HS-27A (cell line): Measurements from ENCODE around the gene SH3RF3.
A peak's percentile ranks its signal among the peaks of the same experiment; 100 is the strongest.

Source experiments
- DNase-seq: peaks from one replicate; pipeline ENCODE4 v3.0.0-alpha.2; 2012; ENCODE audit warnings: low read depth, missing footprints

The SH3RF3 gene

DNA sequence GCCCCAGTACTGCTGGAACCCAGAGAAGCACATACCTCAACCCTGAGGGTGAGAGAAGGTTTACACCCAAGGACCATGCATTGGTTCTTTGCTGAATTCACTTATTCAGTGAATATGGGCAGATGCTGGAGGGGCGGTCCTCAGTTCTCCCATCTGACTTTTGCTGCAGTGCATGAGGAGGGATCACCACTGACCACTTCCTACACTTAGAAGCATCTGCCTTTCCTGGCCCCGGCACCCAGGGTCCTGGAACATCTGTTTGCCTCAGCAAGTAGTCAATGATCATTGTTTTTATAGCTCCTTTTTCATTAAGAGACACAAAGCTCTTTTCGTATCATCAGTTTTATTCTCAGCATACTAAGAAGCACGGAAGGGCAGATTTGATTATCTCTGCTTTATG lies 211.4 kb downstream of the SH3RF3 start:
- no peak for DNase-seq

DNA sequence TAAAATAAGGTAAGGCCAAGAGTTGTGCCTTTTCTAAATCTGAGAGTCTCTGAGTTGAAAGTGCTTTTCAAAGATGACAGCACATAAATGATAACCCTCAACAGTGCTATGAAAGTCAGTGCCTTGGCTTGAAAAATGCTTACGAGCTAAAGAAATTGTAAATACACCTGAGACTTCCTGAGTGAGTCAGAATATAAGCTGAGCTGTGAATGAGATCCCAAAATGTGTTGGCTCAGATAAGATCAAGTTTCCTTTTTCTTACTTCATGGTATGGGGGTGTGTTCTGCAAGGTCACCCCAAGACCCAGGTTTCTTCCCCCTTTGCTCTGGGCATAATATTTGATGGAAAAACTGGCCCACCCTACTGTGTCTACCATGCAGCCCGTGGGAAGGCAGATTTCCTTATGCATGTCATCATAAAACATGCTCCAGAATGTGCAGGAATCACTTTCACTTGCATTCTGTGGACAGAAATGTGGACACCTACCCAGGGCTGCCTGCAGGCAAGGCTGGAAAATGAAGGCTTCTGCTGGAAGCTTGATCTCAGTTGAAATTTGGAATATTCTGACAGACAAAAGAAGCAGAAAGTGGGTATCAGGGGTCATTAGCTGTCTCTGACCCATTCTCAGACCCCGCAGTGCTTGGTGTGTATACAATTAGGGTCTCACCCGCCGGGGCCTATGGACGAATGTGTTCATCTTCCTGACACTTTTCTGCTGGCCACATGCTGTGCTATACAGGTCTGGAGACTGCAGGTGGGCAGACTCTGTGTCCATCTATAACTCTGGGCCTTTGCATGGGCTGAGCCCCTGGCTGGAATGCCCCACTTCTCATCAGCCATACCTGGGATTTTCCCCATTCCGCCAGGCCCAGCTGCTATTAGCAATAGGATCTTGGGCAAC lies 212.6 kb downstream of the SH3RF3 start:
- DNase-seq, result no peak

DNA sequence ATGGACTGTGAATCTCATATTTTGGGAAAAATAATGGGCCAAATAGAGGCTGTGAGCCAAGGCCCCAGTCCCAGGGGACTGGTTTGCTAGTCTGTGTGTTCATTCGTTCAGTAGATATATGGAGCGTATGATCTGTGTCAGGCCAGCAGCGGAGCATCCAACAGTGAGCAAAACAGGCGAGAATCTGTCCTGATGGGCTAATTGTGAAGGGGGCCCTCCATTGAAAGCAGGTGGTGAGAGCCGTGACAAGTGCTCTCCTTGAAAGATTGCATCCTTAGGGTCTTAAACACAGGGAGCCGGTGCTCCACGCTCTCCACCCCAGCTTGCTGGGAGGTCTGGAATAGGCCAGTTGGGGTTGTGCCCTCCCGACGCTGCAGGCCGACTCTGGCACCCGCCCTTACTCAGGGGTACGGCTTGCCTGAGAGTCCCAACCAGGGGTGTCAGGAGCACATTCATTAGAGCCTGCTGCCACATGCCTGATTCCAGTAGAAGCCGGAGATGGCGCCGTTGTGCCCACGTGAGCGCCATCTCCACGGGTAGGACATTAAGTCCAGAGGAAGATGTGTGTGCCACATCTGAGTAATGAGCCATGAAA lies 213.3 kb downstream of the SH3RF3 start:
- no peak for DNase-seq

DNA sequence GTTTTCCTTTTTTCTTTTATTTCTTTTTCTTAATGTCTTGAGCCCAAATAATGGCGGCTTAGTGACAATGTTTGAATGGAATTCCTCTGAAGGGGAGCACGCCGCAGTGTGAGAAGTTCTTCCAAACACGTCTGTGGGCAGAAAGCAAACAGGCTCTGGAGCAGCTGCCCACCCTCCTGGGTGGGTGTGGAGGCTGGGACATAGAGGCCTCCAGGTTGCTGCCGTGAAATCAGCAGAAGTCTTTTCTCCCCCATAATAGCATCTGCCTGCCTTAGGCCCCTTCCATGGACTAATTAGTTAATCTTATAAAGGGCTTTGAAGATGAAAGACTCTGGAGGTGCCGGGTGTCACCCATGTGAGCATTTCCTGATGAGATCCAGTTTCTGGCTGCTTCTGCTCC lies 213.9 kb downstream of the SH3RF3 start:
- no peak for DNase-seq

DNA sequence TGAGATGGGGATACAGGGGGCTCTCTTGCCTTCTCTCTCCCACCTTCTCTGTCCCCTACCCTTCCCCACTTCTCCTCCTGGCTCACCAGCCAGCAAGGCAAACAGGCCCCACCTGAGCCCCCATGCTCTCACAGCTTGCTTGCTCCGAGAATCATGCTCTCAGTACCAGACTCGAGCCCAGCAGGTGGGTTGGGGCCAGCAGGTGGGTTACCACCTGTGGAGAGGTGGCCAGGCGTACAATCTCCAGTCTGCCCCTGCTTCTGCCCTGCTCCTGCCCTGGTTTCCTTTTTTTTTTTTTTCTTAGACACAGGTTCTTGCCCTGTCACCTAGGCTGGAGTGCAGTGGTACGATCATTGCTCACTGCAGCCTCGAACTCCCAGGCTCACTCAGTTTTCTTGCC lies 214.5 kb downstream of the SH3RF3 start:
- no peak for DNase-seq

DNA sequence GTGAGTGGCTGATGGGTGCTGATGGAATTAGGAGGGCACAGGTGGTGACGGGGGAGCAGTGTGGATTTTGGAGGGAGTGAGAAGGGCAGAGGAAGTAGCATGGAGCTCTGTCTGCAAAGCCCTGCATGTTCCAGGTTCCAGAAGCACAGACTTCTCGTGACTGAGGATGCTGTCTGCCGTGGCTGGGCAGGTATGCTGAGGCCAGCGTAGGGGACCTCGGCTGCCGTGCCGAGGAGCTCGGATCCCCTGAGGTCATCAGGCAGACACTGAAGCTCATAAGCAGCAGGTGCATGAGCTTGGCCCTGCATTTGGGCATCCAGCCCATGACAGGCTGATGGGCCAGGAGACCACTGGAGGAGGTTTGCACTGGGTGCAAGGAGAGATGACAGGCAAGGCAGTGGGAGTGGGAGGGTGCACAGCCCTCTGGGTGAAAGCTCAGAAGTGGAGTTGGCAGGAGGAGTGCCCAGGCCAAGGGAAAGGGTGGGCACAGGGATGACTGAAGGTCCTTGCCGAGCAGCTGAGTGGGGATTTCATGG lies 215.3 kb downstream of the SH3RF3 start:
- DNase-seq, result no peak

DNA sequence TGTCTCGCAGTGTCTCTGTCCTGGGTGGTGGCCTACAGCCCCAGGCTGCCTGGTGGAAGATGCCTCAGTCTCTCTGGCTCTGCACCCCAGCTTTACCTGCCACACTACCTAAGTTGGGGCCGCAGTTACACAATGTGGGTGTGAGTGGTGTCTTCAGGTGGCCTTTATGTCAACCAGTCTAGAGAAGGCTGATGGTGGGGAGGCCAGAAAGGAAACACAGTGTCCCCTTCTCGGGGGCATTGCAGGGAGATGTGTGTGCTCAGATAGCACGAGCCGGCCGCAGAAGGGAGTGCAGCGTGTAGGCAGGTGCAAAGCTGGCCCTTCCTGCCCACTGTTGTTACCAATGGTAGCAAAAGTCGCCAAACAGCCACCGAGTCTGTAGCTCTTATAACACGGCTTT lies 216.1 kb downstream of the SH3RF3 start:
- no peak for DNase-seq

DNA sequence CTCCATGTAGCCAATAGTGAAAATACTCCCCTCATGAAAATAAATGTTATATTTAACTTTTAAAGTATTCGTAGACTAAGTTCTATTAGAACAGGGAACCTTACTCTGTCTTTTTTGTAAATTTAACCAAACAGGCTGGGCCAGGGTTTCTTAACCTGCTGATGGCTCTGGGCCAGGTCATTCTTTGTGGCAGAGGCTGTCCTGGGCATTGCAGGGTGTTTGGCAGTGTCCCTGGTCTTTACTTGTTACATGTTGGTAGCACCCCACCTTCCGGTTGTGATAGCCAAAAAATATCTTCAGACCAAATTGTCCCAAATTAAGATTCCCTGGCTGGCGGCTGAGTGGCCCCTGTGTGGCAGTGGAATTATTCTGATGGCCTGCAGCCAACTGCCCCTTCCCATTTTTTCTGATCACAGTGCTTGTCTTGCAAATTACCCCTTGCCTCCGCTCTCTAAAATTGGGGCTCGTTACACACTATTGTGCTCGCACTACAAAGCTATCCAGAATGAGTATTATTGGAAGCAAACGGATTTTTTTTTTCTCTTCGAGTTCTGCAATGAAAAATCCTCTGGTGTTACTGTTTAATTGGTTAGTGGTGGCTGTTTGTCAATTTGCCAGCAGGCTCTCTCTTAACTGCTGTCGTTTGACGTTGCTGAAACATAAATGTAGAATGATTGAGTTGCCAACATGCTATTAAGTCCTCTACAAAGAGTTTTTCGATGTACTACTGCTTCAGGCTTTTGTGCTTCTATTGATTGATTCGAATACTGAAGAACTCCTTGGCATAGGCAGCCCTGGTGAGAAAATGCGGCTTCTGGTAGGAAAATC lies 216.9 kb downstream of the SH3RF3 start:
- DNase-seq, result no peak

DNA sequence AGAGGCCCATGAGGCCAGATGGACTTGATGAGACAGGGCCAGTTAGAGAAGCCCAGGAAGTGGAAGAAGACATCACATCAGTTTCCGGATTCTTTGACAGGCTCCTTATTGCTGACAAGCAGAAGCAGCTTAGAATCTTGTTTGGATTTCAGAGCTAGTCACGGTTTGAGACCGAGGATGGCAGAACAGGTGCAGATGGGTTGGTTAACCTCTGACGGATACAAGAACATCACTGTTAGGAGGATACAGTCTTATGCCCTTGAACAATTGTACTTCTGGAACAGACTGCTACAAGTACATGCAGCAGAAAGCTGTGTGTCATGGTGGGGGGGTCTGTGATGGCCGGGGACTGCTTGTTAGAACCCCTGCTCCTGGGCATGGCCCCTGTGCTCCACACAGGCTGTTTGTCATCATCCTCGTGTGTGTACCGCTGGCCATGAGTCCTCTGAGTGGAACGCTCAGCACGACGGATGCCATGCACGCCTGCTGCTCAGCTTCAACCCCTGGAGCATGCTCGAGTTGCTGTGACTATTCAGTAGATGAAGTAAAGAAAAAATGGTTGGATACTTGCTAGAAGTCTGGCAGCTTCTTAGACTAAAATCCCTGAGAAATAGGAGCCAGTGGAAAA lies 217.7 kb downstream of the SH3RF3 start:
- DNase-seq, result no peak

DNA sequence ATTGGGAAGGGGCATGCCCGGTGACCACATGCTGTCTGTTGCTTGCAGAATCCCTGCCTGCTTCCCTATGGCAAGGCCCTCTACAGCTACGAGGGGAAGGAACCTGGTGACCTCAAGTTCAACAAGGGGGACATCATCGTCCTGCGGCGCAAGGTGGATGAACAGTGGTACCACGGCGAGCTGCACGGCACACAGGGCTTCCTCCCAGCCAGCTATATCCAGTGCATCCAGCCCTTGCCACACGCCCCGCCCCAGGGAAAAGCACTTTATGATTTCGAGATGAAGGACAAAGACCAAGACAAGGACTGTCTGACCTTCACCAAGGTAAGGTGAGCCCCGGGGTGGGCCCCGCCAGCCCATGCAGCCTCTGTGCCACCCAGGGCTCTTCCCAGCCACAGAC lies 218.6 kb downstream of the SH3RF3 start:
- no peak for DNase-seq

DNA sequence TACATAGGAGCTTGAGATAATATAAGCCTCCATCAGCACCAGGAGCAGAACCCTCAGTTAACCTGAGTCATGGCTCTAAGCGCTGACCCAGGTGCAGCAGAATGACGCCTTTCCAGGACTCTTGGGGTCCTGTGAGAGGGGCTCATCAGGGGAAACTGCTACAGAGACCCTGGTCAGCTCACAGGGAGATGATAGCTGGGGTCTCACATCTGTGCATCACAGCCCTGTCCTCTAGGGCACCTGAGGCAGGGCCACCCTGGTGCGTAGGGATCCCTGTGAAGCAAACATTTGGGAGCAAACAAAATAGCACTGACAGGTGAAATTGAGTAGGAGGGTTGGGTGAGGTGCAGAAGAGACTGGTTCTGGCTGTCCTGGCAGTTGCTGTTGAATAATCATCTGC lies 219.2 kb downstream of the SH3RF3 start:
- no peak for DNase-seq

DNA sequence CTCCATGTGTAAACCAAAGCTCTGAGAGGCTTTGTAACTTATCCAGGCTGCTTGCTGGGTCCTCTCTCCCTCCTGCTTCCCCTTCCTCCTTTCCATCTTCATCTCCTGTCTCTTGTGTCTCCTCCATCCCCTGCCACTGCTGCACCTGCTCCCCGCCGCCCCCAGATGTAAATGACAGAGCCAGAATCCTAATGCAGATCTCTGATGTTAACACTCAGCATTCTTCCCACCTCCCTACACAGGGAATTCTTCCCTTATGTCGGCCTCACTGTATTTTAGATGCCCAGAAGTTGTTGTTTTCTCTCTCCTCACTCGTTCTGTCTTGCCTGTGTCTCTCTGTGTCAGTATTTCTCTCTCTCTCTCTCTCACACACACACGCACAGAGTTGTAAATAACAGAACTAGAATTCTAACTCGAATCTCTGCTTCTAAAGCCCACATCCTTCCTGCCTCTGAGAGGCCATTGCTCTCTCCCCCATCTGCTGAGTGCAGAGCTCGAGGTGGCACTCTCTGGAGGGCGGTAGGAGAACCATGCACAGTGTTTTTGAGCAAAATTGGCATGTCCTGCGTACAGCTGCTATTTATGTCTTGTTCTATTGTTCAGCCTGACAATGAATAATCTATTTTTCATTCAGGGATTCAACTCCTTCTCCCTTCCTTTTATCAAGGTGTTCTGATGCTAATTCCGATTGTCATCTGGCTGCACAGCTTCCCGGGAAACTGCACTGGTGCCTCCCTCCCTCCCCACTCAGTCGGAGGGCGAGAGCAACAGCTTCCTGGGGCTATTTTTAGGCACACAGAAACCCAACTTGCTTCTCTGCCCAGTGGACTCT lies 219.9 kb downstream of the SH3RF3 start:
- no peak for DNase-seq

DNA sequence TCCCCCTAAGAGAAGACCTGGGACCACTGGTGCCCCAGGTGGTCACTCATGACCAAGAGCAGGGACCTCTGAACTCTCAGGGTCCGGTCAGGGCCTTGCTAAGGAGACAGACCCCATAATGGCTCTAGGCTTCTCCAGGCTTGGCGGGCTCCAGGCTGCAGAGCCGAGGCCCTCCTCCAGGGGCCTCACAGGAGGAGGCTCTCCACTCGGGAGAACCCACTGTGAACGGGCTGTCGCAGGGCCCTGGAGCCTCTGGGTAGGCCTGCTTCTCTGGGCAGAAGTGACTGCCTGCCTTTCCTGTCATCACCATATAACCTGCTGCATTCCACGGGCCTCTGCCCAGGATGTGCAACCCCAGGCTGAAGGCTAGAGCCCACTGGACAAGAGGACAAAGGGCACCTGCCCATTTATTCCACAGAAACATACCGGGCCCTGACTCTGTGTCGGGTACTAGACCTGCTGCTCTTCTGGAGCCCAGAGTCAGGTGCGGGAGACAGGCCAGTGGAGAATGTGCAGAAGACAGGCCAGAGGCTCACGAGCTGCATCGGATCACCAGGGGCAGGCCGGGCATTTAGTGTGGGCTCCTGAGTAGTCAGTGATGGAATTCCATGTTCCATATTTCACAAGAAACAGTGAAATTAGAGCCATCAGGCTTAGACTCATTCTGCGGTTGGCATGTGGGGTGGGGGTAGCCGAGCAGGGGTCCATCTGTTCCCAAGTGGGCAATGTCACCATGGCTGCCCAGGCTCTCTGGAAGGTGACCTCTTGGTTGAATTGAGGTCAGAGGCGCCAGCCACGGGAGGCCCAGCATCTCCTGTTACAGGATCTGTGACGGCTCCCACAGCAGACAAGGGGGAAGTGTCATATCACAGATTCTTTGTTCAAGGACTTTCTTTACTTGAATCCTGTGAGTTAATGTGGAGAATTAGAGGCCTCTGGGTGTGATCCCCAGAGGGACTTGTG lies 220.8 kb downstream of the SH3RF3 start:
- DNase-seq, result no peak

DNA sequence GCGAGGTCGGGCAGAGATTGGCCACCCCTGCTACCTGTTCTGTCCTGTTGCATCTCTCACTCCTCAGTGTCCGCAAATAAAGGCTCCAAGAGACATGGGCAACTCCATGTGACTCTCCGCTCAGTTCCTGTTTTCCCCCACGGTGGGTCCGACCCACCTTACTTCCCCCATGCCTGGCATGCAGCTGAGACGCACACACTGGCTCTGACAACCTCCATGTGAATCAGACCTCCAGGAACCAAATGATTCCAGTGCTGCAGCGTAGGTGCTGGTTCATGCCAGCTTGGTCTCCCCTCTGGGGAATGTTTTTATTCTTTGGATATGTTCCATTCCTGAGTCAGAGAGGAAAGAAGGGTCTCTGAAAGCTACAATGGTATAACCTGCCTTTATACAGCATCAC lies 221.5 kb downstream of the SH3RF3 start:
- no peak for DNase-seq

DNA sequence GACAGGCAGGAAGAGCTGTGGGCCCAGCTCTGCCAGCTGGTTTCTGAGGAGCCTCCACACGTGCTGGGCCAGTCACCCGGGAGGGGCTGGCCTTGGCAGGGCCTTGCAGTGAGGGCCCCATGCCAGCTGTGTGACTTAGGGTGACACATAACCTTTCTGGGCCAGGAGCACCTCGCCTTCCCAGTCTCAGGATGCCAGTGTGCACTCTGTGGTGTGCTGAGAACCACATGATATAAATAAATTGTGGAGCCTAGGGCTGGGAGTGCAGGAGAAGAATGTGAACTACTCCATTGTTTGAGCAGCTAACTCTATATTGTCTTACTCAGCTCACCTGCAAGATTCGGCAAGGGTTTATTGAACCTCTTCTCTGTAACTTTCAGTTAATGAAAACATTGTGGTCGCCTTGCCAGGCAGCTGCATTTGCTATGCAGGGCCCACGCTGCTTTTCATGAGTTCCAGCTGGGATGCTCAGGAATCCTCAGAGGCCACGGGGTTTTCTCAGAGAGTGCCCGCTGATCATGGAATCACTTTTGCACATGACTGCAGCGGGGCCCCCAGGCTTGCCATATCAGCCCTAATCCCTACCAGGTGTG lies 222.3 kb downstream of the SH3RF3 start:
- DNase-seq, result peak; percentile 86

DNA sequence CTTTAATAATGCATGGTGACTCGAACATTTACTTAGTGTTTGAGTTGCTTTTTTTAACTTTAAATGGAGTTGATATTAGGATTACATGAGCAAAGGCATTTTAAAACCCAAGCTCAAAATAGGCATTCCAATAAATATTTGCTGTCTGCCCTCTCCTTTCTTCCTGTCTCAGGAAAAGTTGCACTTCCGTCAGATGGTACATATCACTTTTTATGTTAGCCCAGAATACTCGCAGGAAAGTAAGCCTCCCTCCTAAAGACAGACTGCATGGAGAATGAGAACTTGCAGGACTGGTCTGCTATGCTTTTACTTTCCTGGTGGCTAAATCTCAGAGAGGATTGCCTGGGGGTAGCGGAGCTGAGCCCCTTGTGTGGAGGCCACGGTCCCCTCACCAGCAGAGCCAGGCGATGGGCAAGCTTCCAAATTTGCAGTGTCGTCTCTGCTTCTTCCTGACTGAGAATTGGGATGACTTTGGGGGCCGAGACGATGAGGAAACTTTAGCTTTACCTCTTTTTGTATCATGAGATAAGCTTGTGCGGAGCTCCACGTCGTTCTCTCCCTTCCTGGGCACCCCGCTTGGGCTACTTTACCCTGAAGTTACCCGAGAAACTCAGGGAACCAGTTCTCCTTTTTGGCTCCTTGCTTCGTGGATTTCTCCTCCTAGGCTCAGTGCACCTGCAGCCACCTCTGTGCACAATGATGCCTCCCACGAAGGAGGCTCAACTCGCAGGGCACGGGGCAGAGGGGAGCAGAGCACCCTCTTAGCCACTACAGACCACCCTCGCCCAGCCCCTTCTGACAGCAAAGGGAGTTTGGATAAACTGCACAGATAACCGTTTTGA lies 223.3 kb downstream of the SH3RF3 start:
- no peak for DNase-seq

DNA sequence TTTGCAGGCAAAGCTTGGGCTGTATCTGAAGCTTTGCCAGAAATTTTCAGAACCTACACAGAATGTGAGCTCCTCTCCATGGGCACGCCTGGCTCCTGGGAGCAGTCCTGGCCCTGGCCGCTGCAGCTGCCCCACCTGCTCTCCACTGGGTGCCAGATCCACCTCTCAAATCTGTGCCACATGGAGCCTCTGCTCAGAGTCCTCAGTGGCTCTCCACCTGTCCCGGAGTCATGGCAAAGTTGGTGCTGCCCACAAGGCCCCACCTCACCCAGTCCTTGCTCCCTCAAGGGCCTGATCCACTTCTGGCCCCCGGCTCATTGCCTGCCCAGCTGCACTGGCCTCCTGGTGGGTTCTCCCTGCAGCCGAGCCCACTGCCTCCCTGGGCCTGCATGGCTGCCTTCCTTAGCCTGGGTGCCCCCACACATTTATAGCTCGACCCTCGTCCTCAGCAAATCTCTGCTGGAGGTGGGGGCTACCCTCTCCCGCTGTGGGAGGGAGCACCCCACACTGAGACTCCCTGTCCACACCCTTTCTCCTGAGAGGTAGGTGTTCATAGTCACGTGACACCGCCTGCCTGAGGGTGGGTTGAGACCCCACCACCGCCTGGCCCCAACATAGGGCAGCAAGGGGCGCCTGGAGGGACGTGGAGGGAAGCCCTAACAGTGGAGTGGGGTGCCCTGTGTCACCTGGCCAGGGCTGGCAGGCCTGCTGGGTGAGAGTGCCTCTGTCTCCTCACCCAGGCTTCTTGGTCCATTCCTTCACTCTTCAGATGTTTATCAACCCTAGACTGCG lies 224.1 kb downstream of the SH3RF3 start:
- DNase-seq, result no peak
